ENCODE measurements around the gene LHX4. TPM values are rescaled to one million over a fixed set of nuclear protein-coding genes. Genes with fewer than 3 reads are reported as not detected.

Gene LHX4
- total and polyA plus RNA-seq, 2 of the 8 experiments (the other 6 are each of a cell fraction or from before 2014, with no cell fraction given), result 0.85 to 4.9 TPM

DNA sequence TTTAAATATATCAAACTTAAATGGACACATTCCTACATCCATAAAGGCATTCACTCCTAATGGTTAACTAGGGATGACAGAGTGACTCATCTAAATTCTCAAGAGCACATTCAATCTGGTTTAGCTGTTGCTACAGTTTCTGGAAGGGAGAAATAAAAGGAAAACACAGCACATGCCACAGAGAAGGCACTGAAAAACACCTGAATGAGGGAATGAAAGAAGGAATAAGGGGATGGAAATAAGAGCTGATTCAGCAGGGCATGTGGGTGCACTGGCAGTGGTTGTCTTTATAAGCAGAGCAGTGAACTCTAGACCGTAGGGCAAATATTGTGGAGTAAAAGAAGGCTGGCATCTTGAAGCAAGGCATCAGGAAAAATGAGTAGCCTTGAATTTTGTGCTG lies 79.3 kb downstream of the LHX4 start:
- no peak overlapping the region for H3K18ac ChIP-seq (ENCODE audit: extremely low read depth, low read length)
- H2BK120ac ChIP-seq (replicated peaks; ENCODE audit: low read depth, low read length), result no peak overlapping the region
- H2AFZ ChIP-seq (ENCODE audit: low read length), result no peak overlapping the region
- no peak overlapping the region for H3K4me3 ChIP-seq (ENCODE audit: extremely low read depth in 1 of 4, insufficient read depth in 2 of 4, low read depth in 3 of 4, low read length in 4 of 4)
- no peak overlapping the region for H2BK20ac ChIP-seq (ENCODE audit: low read length)
- H3K9me3 ChIP-seq (ENCODE audit: insufficient read depth in 2 of 2, low read depth in 1 of 2, low read length in 1 of 2), result no peaks in the 10 kb centered on the region
- no peaks in the 10 kb centered on the region for H3K23me2 ChIP-seq (ENCODE audit: low read depth, low read length)
- no peak overlapping the region for H4K91ac ChIP-seq (replicated peaks; ENCODE audit: insufficient read length, low read length)
- H4K8ac ChIP-seq (ENCODE audit: extremely low read depth, insufficient read depth, low read length), result no peak overlapping the region
- DNase-seq (ENCODE audit: low read depth in 1 of 2, low spot score in 2 of 2) (no peak), FAIRE-seq (no peak)
- no peaks in the 10 kb centered on the region for H3K79me2 ChIP-seq (ENCODE audit: control insufficient read depth in 1 of 2, insufficient read depth in 2 of 2, low read length in 2 of 2)
- no peaks in the 10 kb centered on the region; the same call in 1 of the 2 replicates for H3K79me1 ChIP-seq (ENCODE audit: low read depth, low read length)
- H2BK12ac ChIP-seq (ENCODE audit: low read depth, low read length), result no peak overlapping the region; the same call in 1 of the 2 replicates
- no peak overlapping the region for H3K23ac ChIP-seq (ENCODE audit: insufficient read length)
- H3K4ac ChIP-seq (replicated peaks; ENCODE audit: insufficient read length, low read depth, low read length), result no peak overlapping the region
- H2BK5ac ChIP-seq (ENCODE audit: low read depth, low read length), result peak overlapping the region; percentile 63; the same call in 1 of the 2 replicates
- no peak overlapping the region for H2BK15ac ChIP-seq (ENCODE audit: low read length)
- H3K27ac ChIP-seq (ENCODE audit: low read depth, low read length), result no peak overlapping the region
- H3K36me3 ChIP-seq (ENCODE audit: control insufficient read depth in 2 of 4, insufficient read depth in 4 of 4, low read length in 3 of 4), result no peaks in the 10 kb centered on the region
- no peak overlapping the region for H3K9ac ChIP-seq (replicated peaks in 1 of 4; ENCODE audit: extremely low read depth in 1 of 4, low read depth in 3 of 4, low read length in 3 of 4)
- ChIA-PET CTCF (ENCODE audit: partially characterized antibody) (interaction anchor here (1.0 to 2.2 kb wide), 4 partner anchors 38 to 169 kb away, joined by 4 to 6 read pairs (median 4); no protein-coding TSS in a partner anchor), POLR2A (ENCODE audit: partially characterized antibody) (no interaction called here)
- no peak overlapping the region for H4K5ac ChIP-seq (ENCODE audit: insufficient read length, low read depth, low read length)
- H2AK5ac ChIP-seq (ENCODE audit: low read depth, low read length), result no peak overlapping the region
- H3K27me3 ChIP-seq (replicated peaks in 1 of 4; ENCODE audit: control insufficient read depth in 3 of 4, extremely low read depth in 1 of 4, insufficient read depth in 3 of 4, low read length in 3 of 4), result no peaks in the 10 kb centered on the region; a peak in 1 of 7 replicates
- no peaks in the 10 kb centered on the region for H4K20me1 ChIP-seq (replicated peaks in 1 of 2; ENCODE audit: control insufficient read depth in 1 of 2, insufficient read depth in 2 of 2, low read length in 2 of 2)
- no peaks in the 10 kb centered on the region; a peak in 1 of 7 replicates for H3K4me1 ChIP-seq (replicated peaks in 1 of 4; ENCODE audit: control insufficient read depth in 3 of 4, insufficient read depth in 4 of 4, low read length in 3 of 4)
- no peak overlapping the region for H3K4me2 ChIP-seq (ENCODE audit: insufficient read depth in 1 of 2, low read depth in 2 of 2, low read length in 2 of 2)
- 91% methylated on average over 1 of the region's 1 CpG; no CpG with 5 or more reads in 1 of the 2 experiments for WGBS, 2 experiments (ENCODE audit: extremely low coverage in 1 of 2, insufficient coverage in 1 of 2, insufficient read length in 1 of 2, insufficient replicate concordance in 2 of 2, low coverage in 1 of 2, low lambda C conversion rate in 2 of 2, missing lambda C conversion rate in 1 of 2)
- H3K14ac ChIP-seq (ENCODE audit: insufficient read length), result no peak overlapping the region
- H3K56ac ChIP-seq (replicated peaks; ENCODE audit: insufficient read length, low read depth, low read length), result no peak overlapping the region
- TF ChIP-seq RXRA (IDR thresholded peaks at IDR 0.05; ENCODE audit: insufficient read depth, low read depth, low read length) (no peak), JUND (IDR thresholded peaks at IDR 0.05; ENCODE audit: low read length) (0 out of 2 replicates have a peak, but pooled peaks have one; percentile 26), NRF1 (IDR thresholded peaks at IDR 0.05; ENCODE audit: low read depth, low read length) (no peak)

Data from H1 (cell line).